GM12865 (cell line): ENCODE data around the gene NNMT.
"Not testable (repeated sequence)": the region's sequence is repeated elsewhere in the genome, so short reads cannot be mapped to it uniquely, and the experiment has no call there.

Source experiments
- DNase-seq: peaks from one replicate; pipeline ENCODE4 v3.0.0; 2010; ENCODE audit warnings: low read depth
- H3K4me3 ChIP-seq: 2 replicates; pipeline ENCODE4 v1.5.1; 2011; ENCODE audit warnings: mild to moderate bottlenecking, low read depth, low read length, control low read depth
- CTCF ChIP-seq: IDR thresholded peaks from 2 replicates; pipeline ENCODE4 v1.5.1; 2011; ENCODE audit warnings: low read length, control low read depth, low read depth, inconsistent platforms; ENCODE audit not compliant: insufficient read depth; ENCODE audit errors: missing control alignments

The NNMT gene

DNA sequence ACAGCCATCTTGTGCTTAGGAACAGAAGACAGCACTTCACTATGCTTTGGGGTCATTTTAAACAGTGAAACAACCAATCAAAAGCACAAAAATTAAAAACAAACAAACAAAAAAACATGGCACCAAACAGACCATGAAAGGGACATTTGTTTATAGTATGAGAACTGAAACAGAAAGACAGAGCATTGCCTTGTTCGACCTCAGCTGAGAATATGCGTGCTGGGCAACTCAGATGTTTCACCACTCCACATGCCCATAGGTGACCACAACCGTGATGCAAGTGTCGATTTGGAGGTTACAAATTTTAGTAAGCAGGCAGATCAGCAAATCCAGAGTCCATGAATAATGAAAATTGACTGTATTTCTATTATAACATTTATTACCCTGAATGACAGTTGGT is 30.0 kb downstream of the NNMT start:
- no peak for TF ChIP-seq CTCF
- DNase-seq: no peak
- no peak overlapping the region for H3K4me3 ChIP-seq

- DNase-seq: no peak
- H3K4me3 ChIP-seq: no peak overlapping the region
- TF ChIP-seq CTCF: no peak
These were observed 30.6 kb downstream of the NNMT start for GRCh38 chr11:114326776-114327175.

DNA sequence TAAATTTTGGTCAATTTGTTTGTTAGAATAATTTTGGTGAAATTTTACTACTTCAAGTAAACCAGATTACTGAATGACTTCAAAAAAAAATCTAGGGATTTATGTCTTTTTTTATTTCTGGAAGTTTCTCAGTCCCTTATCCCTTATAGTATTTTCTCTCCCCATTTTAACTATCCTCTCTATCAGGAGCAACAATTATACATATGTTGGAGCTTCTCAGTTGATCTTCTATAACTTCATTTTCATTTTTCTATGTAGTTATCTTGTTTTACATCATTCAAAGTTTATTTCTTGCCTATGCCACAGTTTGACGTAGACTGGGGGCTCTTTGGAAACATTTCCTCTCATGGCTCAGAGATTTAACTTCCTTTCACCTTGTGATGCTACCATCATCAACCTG is 34.2 kb downstream of the NNMT start:
- TF ChIP-seq CTCF: no peak
- DNase-seq: no peak
- no peak overlapping the region for H3K4me3 ChIP-seq

DNA sequence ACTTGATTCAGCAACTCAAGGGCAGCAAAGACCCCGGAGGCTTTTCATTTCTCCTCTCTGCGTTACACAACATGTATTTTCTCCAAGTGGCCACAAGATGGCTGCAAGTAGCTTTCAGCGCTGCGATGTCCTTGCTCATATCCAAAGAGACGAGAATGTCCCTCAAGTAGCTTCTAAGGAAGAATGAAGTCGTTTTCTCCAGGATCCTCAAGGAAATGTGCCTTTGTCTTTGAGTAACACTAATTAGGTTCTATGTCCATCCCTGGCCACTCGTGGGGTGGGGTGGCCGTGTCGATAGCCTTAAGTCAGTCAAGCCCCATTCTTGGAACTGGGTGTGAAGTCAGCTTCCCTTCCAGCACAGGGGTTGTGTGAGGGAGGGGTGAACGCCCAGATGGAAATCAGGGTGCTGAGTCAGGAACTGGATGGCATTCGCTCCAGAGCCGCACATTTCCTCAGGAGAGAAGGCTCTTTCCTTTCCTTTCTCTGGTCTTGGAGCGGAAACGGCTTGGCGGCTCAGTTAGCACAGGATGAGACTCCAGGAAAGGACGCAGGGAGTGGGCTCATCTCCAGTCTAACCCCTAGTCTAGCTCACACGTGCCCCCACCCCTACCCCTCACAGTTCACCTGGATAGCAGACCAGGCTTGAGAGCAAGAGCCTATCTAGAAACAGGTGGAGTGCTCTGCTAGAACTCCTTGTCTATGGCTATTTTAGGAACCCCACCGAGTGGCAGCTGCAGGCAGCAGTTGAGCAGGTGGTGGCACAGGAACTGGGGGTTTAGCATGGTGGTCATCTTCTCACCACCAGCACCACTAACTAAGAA is 44.3 kb downstream of the NNMT start:
- H3K4me3 ChIP-seq: no peak overlapping the region
- peak; percentile 57 for DNase-seq
- TF ChIP-seq CTCF: peak; percentile 72

DNA sequence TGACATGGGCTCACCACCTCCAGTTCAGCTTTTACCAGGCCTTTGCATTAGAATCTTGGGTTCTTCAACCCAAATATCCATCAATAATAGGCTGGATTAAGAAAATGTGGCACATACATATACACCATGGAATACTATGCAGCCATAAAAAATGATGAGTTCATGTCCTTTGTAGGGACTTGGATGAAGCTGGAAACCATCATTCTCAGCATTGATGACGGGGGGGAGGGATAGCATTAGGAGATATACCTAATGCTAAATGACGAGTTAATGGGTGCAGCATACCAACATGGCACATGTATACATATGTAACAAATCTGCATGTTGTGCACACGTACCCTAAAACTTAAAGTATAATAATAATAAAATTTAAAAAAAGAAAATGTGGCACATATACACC is 45.5 kb downstream of the NNMT start:
- H3K4me3 ChIP-seq, DNase-seq: not testable (repeated sequence)

- no peak for TF ChIP-seq CTCF
- DNase-seq: no peak
- H3K4me3 ChIP-seq: no peak overlapping the region
These were observed 46.3 kb downstream of the NNMT start for GRCh38 chr11:114342476-114342875.

GRCh38 chr11:114343020-114343419 is 46.8 kb downstream of the NNMT start:
- no peak for DNase-seq
- H3K4me3 ChIP-seq: no peak overlapping the region
- TF ChIP-seq CTCF: no peak
